Measurements from ENCODE around the gene ZNF710. TPM values are rescaled to one million over a fixed set of nuclear protein-coding genes. Genes with fewer than 3 reads are reported as not detected.
"Not testable (repeated sequence)": the region's sequence is repeated elsewhere in the genome, so short reads cannot be mapped to it uniquely, and the experiment has no call there.

Gene ZNF710
- total RNA-seq, 2 experiments from 2014 or later = 19.4 to 20.7 TPM

GRCh38 chr15:90099072-90099867, 98.1 kb downstream of the ZNF710 start:
- peaks cover 78% of the 10 kb centered on the region for H3K4me1 Mint-ChIP-seq
- DNase-seq = peak; percentile 63
- H3K9me3 Mint-ChIP-seq = no peaks in the 10 kb centered on the region
- H3K27me3 Mint-ChIP-seq = peaks cover 4% of the 10 kb centered on the region
- H3K27ac Mint-ChIP-seq = peak overlapping the region; percentile 93
- peak overlapping the region; percentile 75 for H3K4me3 Mint-ChIP-seq
- ChIA-PET POLR2A (interaction anchor here (0.7 to 6.1 kb wide), 13 partner anchors 12 to 431 kb away, joined by 3 to 56 read pairs (median 5); partner anchors contain the start of genes AP3S2, CIB1, GDPGP1 and NGRN), CTCF (interaction anchor here (0.7 to 3.2 kb wide), 8 partner anchors 13 to 201 kb away, joined by 3 to 19 read pairs (median 4); no protein-coding TSS in a partner anchor)
- peaks cover 37% of the 10 kb centered on the region for H3K36me3 Mint-ChIP-seq (ENCODE audit: low read depth)

GRCh38 chr15:90099868-90100831, 99.0 kb downstream of the ZNF710 start:
- ChIA-PET CTCF (interaction anchor here (0.7 to 3.2 kb wide), 7 partner anchors 13 to 202 kb away, joined by 3 to 19 read pairs (median 4); no protein-coding TSS in a partner anchor), POLR2A (interaction anchor here (0.7 to 6.1 kb wide), 18 partner anchors 14 to 430 kb away, joined by 3 to 56 read pairs (median 5); partner anchors contain the start of genes AP3S2, CIB1, GDPGP1 and NGRN)
- Mint-ChIP-seq H3K4me3 (peak overlapping the region; percentile 75), H3K36me3 (ENCODE audit: low read depth) (peaks cover 33% of the 10 kb centered on the region), H3K9me3 (no peaks in the 10 kb centered on the region), H3K27me3 (peaks cover 9% of the 10 kb centered on the region), H3K27ac (peak overlapping the region; percentile 93), H3K4me1 (peaks cover 71% of the 10 kb centered on the region)
- peak; percentile 45 for DNase-seq

GRCh38 chr15:90101130-90101968, 100.2 kb downstream of the ZNF710 start:
- H3K27ac Mint-ChIP-seq = peak overlapping the region; percentile 93
- peaks cover 61% of the 10 kb centered on the region for H3K4me1 Mint-ChIP-seq
- DNase-seq = peak; percentile 57
- peak overlapping the region; percentile 75 for H3K4me3 Mint-ChIP-seq
- POLR2A ChIA-PET = interaction anchor here (0.8 to 6.1 kb wide), 18 partner anchors 12 to 287 kb away, joined by 3 to 56 read pairs (median 6); partner anchors contain the start of genes AP3S2, CIB1, GDPGP1 and IQGAP1
- no peaks in the 10 kb centered on the region for H3K9me3 Mint-ChIP-seq
- CTCF ChIA-PET = interaction anchor here (2.5 kb wide), 1 partner anchor 14 kb away, joined by 17 read pairs; no protein-coding TSS in a partner anchor
- H3K27me3 Mint-ChIP-seq = peaks cover 11% of the 10 kb centered on the region
- H3K36me3 Mint-ChIP-seq (ENCODE audit: low read depth) = peaks cover 24% of the 10 kb centered on the region

- Mint-ChIP-seq H3K27ac (peak within 1 kb of the TSS; percentile 93), H3K4me1 (peaks cover 53% of the 10 kb centered on the region), H3K4me3 (peak within 1 kb of the TSS; percentile 75), H3K27me3 (peaks cover 11% of the 10 kb centered on the region), H3K9me3 (no peaks in the 10 kb centered on the region), H3K36me3 (ENCODE audit: low read depth) (peaks cover 23% of the 10 kb centered on the region)
- DNase-seq = peak; percentile 79
- ChIA-PET CTCF (interaction anchor here (0.5 to 2.5 kb wide), 8 partner anchors 15 to 830 kb away, joined by 3 to 17 read pairs (median 4); no protein-coding TSS in a partner anchor), POLR2A (interaction anchor here (0.9 to 6.1 kb wide), 17 partner anchors 11 to 286 kb away, joined by 3 to 56 read pairs (median 7); partner anchors contain the start of genes AP3S2, CIB1, GDPGP1 and IQGAP1)
Measured at GRCh38 chr15:90101969-90102890, 101.1 kb downstream of the ZNF710 start, which contains the start of gene IDH2. TSS of gene IDH2 (minus strand) at chr15:90102468. CDS start at chr15:90102390, 78 bp downstream.

GRCh38 chr15:90103701-90104329, 102.7 kb downstream of the ZNF710 start:
- peaks cover 19% of the 10 kb centered on the region for H3K36me3 Mint-ChIP-seq (ENCODE audit: low read depth)
- ChIA-PET POLR2A (interaction anchor here (1.6 to 6.1 kb wide), 2 partner anchors 9 to 128 kb away, joined by 4 to 56 read pairs; partner anchors contain the start of genes CIB1 and GDPGP1), CTCF (no interaction called here)

GRCh38 chr15:90104551-90104950, 103.4 kb downstream of the ZNF710 start:
- Mint-ChIP-seq H3K36me3 (ENCODE audit: low read depth) (peaks cover 14% of the 10 kb centered on the region), H3K4me1 (peaks cover 30% of the 10 kb centered on the region)
- POLR2A ChIA-PET = no interaction called here

More at GRCh38 chr15:90103701-90104329, 102.7 kb downstream of the ZNF710 start:
- Mint-ChIP-seq H3K4me1 (peaks cover 38% of the 10 kb centered on the region), H3K9me3 (no peaks in the 10 kb centered on the region), H3K4me3 (no peak overlapping the region), H3K27me3 (peaks cover 11% of the 10 kb centered on the region), H3K27ac (no peak overlapping the region)
- DNase-seq = no peak

GRCh38 chr15:90105521-90105920, 104.4 kb downstream of the ZNF710 start:
- Mint-ChIP-seq H3K4me3 (no peak overlapping the region), H3K9me3 (no peaks in the 10 kb centered on the region), H3K4me1 (peaks cover 21% of the 10 kb centered on the region), H3K27ac (no peak overlapping the region), H3K36me3 (ENCODE audit: low read depth) (peaks cover 5% of the 10 kb centered on the region), H3K27me3 (peaks cover 13% of the 10 kb centered on the region)
- DNase-seq = no peak
- ChIA-PET CTCF (interaction anchor here (1.4 kb wide), 1 partner anchor 188 kb away, joined by 3 read pairs; no protein-coding TSS in a partner anchor), POLR2A (interaction anchor here (1.0 kb wide), 1 partner anchor 56 kb away, joined by 3 read pairs; no protein-coding TSS in a partner anchor)

More at GRCh38 chr15:90104551-90104950, 103.4 kb downstream of the ZNF710 start:
- Mint-ChIP-seq H3K27me3 (peaks cover 11% of the 10 kb centered on the region), H3K27ac (no peak overlapping the region), H3K9me3 (no peaks in the 10 kb centered on the region), H3K4me3 (no peak overlapping the region)
- no peak for DNase-seq
- CTCF ChIA-PET = interaction anchor here (1.4 kb wide), 1 partner anchor 189 kb away, joined by 3 read pairs; no protein-coding TSS in a partner anchor

GRCh38 chr15:90106522-90107117, 105.5 kb downstream of the ZNF710 start:
- DNase-seq = no peak
- peaks cover 12% of the 10 kb centered on the region for H3K4me1 Mint-ChIP-seq
- CTCF ChIA-PET = no interaction called here
- no peak overlapping the region for H3K4me3 Mint-ChIP-seq
- H3K27me3 Mint-ChIP-seq = peaks cover 13% of the 10 kb centered on the region
- no peaks in the 10 kb centered on the region for H3K9me3 Mint-ChIP-seq
- POLR2A ChIA-PET = interaction anchor here (1.3 kb wide), 1 partner anchor 161 kb away, joined by 3 read pairs; no protein-coding TSS in a partner anchor
- H3K36me3 Mint-ChIP-seq (ENCODE audit: low read depth) = no peaks in the 10 kb centered on the region
- no peak overlapping the region for H3K27ac Mint-ChIP-seq

GRCh38 chr15:90108038-90108437, 106.9 kb downstream of the ZNF710 start:
- H3K36me3 Mint-ChIP-seq (ENCODE audit: low read depth); H3K9me3 Mint-ChIP-seq; POLR2A ChIA-PET; H3K27ac Mint-ChIP-seq; H3K4me1 Mint-ChIP-seq; H3K4me3 Mint-ChIP-seq; DNase-seq; CTCF ChIA-PET: not testable (repeated sequence)
- H3K27me3 Mint-ChIP-seq = peaks cover 13% of the 10 kb centered on the region

- H3K27ac Mint-ChIP-seq, POLR2A ChIA-PET: not testable (repeated sequence)
- H3K27me3 Mint-ChIP-seq = peaks cover 10% of the 10 kb centered on the region
Measured at GRCh38 chr15:90109163-90109751, 108.1 kb downstream of the ZNF710 start.

More at GRCh38 chr15:90109163-90109751, 108.1 kb downstream of the ZNF710 start:
- not testable (repeated sequence) for H3K36me3 Mint-ChIP-seq (ENCODE audit: low read depth); H3K4me3 Mint-ChIP-seq; DNase-seq; H3K4me1 Mint-ChIP-seq; H3K9me3 Mint-ChIP-seq
- CTCF ChIA-PET = interaction anchor here (0.8 kb wide), 1 partner anchor 173 kb away, joined by 3 read pairs; no protein-coding TSS in a partner anchor

Measured in activated CD4-positive, alpha-beta memory T cell treated with anti-CD3 and anti-CD28 coated beads, Interleukin-2, amount 10 ng/mL, durations not matched to agents 7 days and 5 days (primary cell).